GM12874 (cell line): Measurements from ENCODE around the gene SSC5D.

ENCODE experiments used
- TF ChIP-seq, protein P1 (sequence below): IDR thresholded peaks from 2 replicates; pipeline ENCODE4 v1.5.1; 2011; ENCODE audit warnings: low read depth, mild to moderate bottlenecking, control low read depth, low read length, moderate library complexity; ENCODE audit not compliant: insufficient read depth

Gene SSC5D

DNA sequence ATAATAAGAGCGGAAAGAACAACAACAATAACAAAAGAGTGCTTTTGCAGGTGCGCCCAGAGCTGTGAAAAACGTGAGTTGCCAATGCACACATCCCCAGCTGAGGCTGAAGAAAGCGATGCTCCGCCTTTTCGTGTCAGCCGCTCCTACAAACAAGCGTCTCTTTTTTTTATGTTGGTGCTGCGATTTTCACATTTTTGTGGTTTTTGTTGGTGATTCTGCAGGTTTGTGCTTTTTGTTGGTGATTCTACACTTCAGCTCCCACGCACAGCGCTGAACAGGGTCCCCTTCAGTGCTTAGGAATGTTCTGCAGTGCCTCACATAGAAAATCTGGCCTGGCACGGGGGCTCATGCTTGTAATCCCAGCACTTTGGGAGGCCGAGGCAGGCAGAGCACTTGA is 64.4 kb downstream of the SSC5D start:
- TF ChIP-seq, protein P1, sequence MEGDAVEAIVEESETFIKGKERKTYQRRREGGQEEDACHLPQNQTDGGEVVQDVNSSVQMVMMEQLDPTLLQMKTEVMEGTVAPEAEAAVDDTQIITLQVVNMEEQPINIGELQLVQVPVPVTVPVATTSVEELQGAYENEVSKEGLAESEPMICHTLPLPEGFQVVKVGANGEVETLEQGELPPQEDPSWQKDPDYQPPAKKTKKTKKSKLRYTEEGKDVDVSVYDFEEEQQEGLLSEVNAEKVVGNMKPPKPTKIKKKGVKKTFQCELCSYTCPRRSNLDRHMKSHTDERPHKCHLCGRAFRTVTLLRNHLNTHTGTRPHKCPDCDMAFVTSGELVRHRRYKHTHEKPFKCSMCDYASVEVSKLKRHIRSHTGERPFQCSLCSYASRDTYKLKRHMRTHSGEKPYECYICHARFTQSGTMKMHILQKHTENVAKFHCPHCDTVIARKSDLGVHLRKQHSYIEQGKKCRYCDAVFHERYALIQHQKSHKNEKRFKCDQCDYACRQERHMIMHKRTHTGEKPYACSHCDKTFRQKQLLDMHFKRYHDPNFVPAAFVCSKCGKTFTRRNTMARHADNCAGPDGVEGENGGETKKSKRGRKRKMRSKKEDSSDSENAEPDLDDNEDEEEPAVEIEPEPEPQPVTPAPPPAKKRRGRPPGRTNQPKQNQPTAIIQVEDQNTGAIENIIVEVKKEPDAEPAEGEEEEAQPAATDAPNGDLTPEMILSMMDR, result no peak

DNA sequence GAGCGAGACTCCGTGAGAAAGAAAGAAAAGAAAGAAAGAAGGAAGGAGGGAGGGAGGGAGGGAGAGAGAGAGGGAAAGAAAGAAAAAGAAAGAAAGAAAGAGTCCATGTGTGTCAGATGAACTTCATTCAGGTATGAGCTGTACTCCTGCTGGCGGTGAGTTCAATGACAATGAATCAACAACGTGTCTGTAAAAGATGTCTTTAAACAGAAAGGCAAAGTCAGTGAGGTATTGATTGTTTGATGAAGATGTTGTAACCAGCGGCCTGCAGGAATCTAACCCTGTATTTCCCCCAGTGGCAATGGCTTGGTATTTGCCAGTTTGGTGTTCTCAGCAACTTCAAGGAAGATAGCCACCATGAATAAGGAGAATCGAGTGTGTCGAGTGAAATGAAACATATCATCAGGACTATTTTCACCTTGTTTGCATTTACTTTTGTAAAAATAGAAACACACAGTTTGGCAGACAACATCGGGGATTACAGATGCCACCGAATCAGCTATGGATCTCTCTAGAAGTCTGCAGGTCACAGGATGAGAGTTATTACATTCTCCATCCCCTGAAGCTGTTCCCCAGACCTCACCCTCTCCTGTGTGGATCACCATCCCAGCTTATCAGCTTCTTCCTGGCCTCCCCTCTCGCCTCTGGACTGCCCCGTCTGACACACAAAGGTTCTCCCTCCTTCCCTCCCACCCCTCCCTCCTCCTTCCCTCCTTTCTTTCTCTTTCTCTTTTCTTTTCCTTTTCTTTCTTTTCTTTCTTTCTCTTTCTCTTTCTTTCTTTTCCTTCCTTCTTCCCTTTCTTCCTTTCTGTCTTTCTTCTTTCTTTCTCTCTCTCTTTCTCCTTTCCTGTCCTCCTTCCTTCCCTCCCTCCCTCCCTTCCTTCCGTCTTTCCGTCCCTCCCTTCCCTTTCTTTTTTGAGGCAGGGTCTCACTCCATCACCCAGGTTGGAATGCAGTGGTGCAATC is 65.3 kb downstream of the SSC5D start:
- TF ChIP-seq, protein P1, result no peak

DNA sequence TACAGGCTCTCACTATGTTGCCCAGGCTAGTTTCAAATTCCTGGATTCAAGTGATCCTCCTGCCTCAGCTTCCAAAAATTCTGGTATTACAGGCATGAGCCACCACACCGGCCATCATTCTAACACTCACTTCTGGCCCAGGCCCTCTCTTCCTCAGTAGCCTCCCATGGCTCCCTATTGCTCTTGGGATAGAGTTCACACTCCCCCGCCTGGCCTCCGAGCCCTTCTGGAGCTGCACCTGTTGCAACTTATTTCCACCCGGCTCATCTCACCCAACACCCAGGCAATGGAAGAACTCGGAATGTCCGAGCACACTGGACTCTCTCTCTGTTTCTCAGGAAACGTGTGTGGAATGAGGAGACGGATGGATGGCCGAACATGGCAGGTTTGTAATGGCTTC is 66.1 kb downstream of the SSC5D start:
- TF ChIP-seq, protein P1, result no peak

DNA sequence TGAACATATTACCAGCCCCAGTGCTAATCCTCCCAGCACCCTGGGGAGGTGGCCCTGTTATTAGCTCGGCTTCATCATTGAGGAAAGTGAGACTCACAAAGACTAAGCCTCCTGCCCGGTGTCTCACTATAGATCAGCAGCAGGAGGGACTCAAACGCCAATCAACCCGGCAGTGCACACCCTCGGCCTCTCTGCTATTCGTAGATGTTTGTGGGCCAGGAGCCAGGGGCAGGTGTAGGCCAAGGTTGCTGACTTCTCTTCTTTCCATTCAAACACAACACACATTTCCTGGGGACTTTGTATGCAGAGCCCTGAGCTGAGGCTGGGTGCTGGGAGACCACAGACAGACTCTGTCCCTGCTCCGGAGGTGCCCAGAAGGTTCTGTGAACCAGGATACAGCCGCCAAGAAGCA is 66.5 kb downstream of the SSC5D start:
- TF ChIP-seq, protein P1, result no peak

DNA sequence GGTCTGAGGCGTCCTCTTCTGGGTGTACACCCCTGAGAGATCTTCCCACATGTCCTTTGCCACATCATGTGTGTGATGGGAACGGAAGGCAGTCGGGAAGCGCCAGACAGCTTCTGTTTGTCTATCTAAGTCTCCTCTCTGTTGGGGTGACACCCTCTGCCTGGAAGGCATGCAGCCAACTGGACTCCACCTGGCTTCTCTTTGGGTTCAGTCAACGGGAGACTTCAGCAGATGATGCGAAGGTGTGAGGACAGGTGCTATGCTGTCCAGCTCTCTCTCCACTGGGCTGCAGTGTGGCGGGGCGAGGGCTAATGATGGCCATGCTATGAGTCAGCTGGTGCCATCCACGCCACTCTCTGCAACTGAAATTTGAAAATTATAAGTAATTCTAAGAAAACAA is 71.4 kb downstream of the SSC5D start:
- TF ChIP-seq, protein P1, result no peak

DNA sequence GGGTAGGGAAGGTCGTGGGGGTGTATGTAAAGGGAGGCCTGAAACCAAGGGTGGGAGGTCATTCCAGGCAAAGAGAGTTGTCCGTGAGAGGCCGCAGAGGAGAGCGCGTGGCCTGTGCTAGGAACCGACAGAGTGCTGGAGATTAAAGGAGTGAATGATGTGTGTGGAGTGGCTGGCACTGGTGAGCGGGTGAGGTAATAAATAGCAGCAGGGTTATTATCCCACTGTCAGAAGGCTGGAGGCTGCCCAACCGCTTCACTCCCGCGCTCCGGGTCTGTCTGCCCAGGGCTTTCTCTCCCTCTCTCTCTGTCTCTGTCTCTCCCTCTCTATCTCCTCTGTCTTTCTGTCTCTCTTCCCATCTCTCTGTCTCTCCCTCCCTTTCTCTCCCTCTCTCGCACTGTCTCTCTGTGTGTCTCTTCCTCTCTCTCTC is 75.0 kb downstream of the SSC5D start:
- TF ChIP-seq, protein P1, result no peak

DNA sequence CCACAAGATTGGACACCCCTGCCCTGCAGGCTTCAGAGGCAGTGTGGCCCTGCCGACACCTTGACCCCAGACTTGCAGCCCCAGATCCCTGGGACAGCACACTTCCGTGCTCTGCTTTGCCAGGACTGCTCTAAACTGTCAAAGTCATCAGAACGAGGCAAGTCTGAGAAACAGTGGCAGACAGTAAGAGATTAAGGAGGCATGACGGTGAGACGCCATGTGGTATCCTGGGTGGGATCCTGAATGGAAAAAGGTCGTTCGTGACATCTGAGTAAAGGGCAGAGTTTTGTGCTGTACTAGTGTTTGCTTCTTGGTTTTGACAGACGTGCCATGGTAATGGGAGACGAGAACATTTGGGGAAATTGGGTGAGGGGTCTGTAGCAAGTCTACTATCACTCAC is 78.6 kb downstream of the SSC5D start:
- TF ChIP-seq, protein P1, result no peak
